Measurements from ENCODE around the gene NCAPD3. TPM values are rescaled to one million over a fixed set of nuclear protein-coding genes. Genes with fewer than 3 reads are reported as not detected.

Gene NCAPD3
- total and polyA plus RNA-seq, 4 donors: 3.9 to 14.0 (median 10.0) TPM

- H3K9me3 ChIP-seq (ENCODE audit: control insufficient read depth, low read length): no peaks in the 10 kb centered on the region
- no peaks in the 10 kb centered on the region for H3K27me3 ChIP-seq (ENCODE audit: control insufficient read depth in 1 of 2, insufficient read depth in 2 of 2, low read length in 1 of 2)
- DNase-seq (no peak), ATAC-seq (ENCODE audit: low FRiP score) (no peak)
- no peak overlapping the region for H3K27ac ChIP-seq (ENCODE audit: low read depth in 1 of 2, low read length in 2 of 2)
- WGBS, 2 donors: 93 to 94% methylated on average over 7 of the region's 7 CpGs
- H3K4me1 ChIP-seq (ENCODE audit: control insufficient read depth in 1 of 2, insufficient read depth in 2 of 2, low read length in 2 of 2): no peaks in the 10 kb centered on the region
- H3K36me3 ChIP-seq (ENCODE audit: control insufficient read depth in 1 of 2, insufficient read depth in 2 of 2, low read length in 1 of 2): peaks cover 0 to 7% of the 10 kb centered on the region in 2 donors
- intact Hi-C loops (cut with DNase I): no loop called here
- H3K4me3 ChIP-seq (ENCODE audit: low read length in 2 of 2): no peak overlapping the region
These were observed 13.2 kb upstream of the NCAPD3 start for GRCh38 chr11:134236834-134237556.

- Histone ChIP-seq H3K9me3 (ENCODE audit: control insufficient read depth, low read length) (no peaks in the 10 kb centered on the region), H3K4me3 (ENCODE audit: low read length in 2 of 2) (no peak overlapping the region), H3K4me1 (ENCODE audit: control insufficient read depth in 1 of 2, insufficient read depth in 2 of 2, low read length in 2 of 2) (no peaks in the 10 kb centered on the region), H3K27ac (ENCODE audit: low read depth in 1 of 2, low read length in 2 of 2) (no peak overlapping the region), H3K27me3 (ENCODE audit: control insufficient read depth in 1 of 2, insufficient read depth in 2 of 2, low read length in 1 of 2) (no peaks in the 10 kb centered on the region), H3K36me3 (ENCODE audit: control insufficient read depth in 1 of 2, insufficient read depth in 2 of 2, low read length in 1 of 2) (peaks cover 0 to 3% of the 10 kb centered on the region in 2 donors)
- ATAC-seq (ENCODE audit: low FRiP score) (no peak), DNase-seq (no peak)
- intact Hi-C loops (cut with DNase I): no loop called here
- 85 to 94% methylated on average over 3 of the region's 3 CpGs for WGBS, 2 donors
These were observed 11.6 kb upstream of the NCAPD3 start for GRCh38 chr11:134235399-134235798.

GRCh38 chr11:134233729-134234179 lies 10.0 kb upstream of the NCAPD3 start:
- Histone ChIP-seq H3K27ac (ENCODE audit: low read depth in 1 of 2, low read length in 2 of 2) (no peak overlapping the region), H3K4me1 (ENCODE audit: control insufficient read depth in 1 of 2, insufficient read depth in 2 of 2, low read length in 2 of 2) (no peaks in the 10 kb centered on the region), H3K27me3 (ENCODE audit: control insufficient read depth in 1 of 2, insufficient read depth in 2 of 2, low read length in 1 of 2) (no peaks in the 10 kb centered on the region), H3K4me3 (ENCODE audit: low read length in 2 of 2) (no peak overlapping the region), H3K9me3 (ENCODE audit: control insufficient read depth, low read length) (no peaks in the 10 kb centered on the region), H3K36me3 (ENCODE audit: control insufficient read depth in 1 of 2, insufficient read depth in 2 of 2, low read length in 1 of 2) (peaks cover 0 to 3% of the 10 kb centered on the region in 2 donors)
- DNase-seq (no peak), ATAC-seq (ENCODE audit: low FRiP score) (no peak)
- intact Hi-C loops (cut with DNase I): no loop called here
- WGBS, 2 donors: 57 to 61% methylated on average over 4 of the region's 4 CpGs

- Histone ChIP-seq H3K9me3 (ENCODE audit: control insufficient read depth, low read length) (no peaks in the 10 kb centered on the region), H3K4me3 (ENCODE audit: low read length in 2 of 2) (no peak overlapping the region), H3K27me3 (ENCODE audit: control insufficient read depth in 1 of 2, insufficient read depth in 2 of 2, low read length in 1 of 2) (no peaks in the 10 kb centered on the region), H3K27ac (ENCODE audit: low read depth in 1 of 2, low read length in 2 of 2) (no peak overlapping the region), H3K4me1 (ENCODE audit: control insufficient read depth in 1 of 2, insufficient read depth in 2 of 2, low read length in 2 of 2) (no peaks in the 10 kb centered on the region), H3K36me3 (ENCODE audit: control insufficient read depth in 1 of 2, insufficient read depth in 2 of 2, low read length in 1 of 2) (peaks cover 0 to 3% of the 10 kb centered on the region in 2 donors)
- 75 to 77% methylated on average over 10 of the region's 10 CpGs for WGBS, 2 donors
- intact Hi-C loops (cut with DNase I): no loop called here
- DNase-seq (no peak), ATAC-seq (ENCODE audit: low FRiP score) (no peak)
These were observed 8.3 kb upstream of the NCAPD3 start for GRCh38 chr11:134231958-134232659.

- WGBS, 2 donors: 56 to 76% methylated on average over 4 of the region's 4 CpGs
- Histone ChIP-seq H3K4me1 (ENCODE audit: control insufficient read depth in 1 of 2, insufficient read depth in 2 of 2, low read length in 2 of 2) (no peaks in the 10 kb centered on the region), H3K9me3 (ENCODE audit: control insufficient read depth, low read length) (no peaks in the 10 kb centered on the region), H3K27ac (ENCODE audit: low read depth in 1 of 2, low read length in 2 of 2) (no peak overlapping the region), H3K36me3 (ENCODE audit: control insufficient read depth in 1 of 2, insufficient read depth in 2 of 2, low read length in 1 of 2) (no peaks in the 10 kb centered on the region), H3K27me3 (ENCODE audit: control insufficient read depth in 1 of 2, insufficient read depth in 2 of 2, low read length in 1 of 2) (no peaks in the 10 kb centered on the region), H3K4me3 (ENCODE audit: low read length in 2 of 2) (no peak overlapping the region)
- intact Hi-C loops (cut with DNase I): no loop called here
- no peak for ATAC-seq (ENCODE audit: low FRiP score)
- no peak for DNase-seq
These were observed 6.6 kb upstream of the NCAPD3 start for GRCh38 chr11:134230339-134230738.

GRCh38 chr11:134229126-134229790 lies 5.5 kb upstream of the NCAPD3 start:
- no peak for ATAC-seq (ENCODE audit: low FRiP score)
- no peaks in the 10 kb centered on the region for H3K36me3 ChIP-seq (ENCODE audit: control insufficient read depth in 1 of 2, insufficient read depth in 2 of 2, low read length in 1 of 2)
- no peaks in the 10 kb centered on the region for H3K27me3 ChIP-seq (ENCODE audit: control insufficient read depth in 1 of 2, insufficient read depth in 2 of 2, low read length in 1 of 2)
- no peaks in the 10 kb centered on the region for H3K9me3 ChIP-seq (ENCODE audit: control insufficient read depth, low read length)
- no peak overlapping the region for H3K27ac ChIP-seq (ENCODE audit: low read depth in 1 of 2, low read length in 2 of 2)
- no peak for DNase-seq
- H3K4me1 ChIP-seq (ENCODE audit: control insufficient read depth in 1 of 2, insufficient read depth in 2 of 2, low read length in 2 of 2): no peaks in the 10 kb centered on the region
- WGBS, 2 donors: 82 to 83% methylated on average over 6 of the region's 6 CpGs
- intact Hi-C loops (cut with DNase I): loop anchor here in 1 of 2 donors (10.0 kb wide), 1 partner anchor 174 kb away; no protein-coding TSS in a partner anchor
- no peak overlapping the region for H3K4me3 ChIP-seq (ENCODE audit: low read length in 2 of 2)

GRCh38 chr11:134228625-134229024 lies 4.9 kb upstream of the NCAPD3 start:
- Histone ChIP-seq H3K27ac (ENCODE audit: low read depth in 1 of 2, low read length in 2 of 2) (no peak overlapping the region), H3K36me3 (ENCODE audit: control insufficient read depth in 1 of 2, insufficient read depth in 2 of 2, low read length in 1 of 2) (no peaks in the 10 kb centered on the region), H3K27me3 (ENCODE audit: control insufficient read depth in 1 of 2, insufficient read depth in 2 of 2, low read length in 1 of 2) (no peaks in the 10 kb centered on the region), H3K4me1 (ENCODE audit: control insufficient read depth in 1 of 2, insufficient read depth in 2 of 2, low read length in 2 of 2) (no peaks in the 10 kb centered on the region), H3K4me3 (ENCODE audit: low read length in 2 of 2) (no peak overlapping the region), H3K9me3 (ENCODE audit: control insufficient read depth, low read length) (no peaks in the 10 kb centered on the region)
- no peak for DNase-seq
- intact Hi-C loops (cut with DNase I): loop anchor here in 1 of 2 donors (10.0 kb wide), 1 partner anchor 174 kb away; no protein-coding TSS in a partner anchor
- no peak for ATAC-seq (ENCODE audit: low FRiP score)
- WGBS, 2 donors: 84 to 85% methylated on average over 6 of the region's 6 CpGs

GRCh38 chr11:134226806-134227325 lies 3.1 kb upstream of the NCAPD3 start:
- Histone ChIP-seq H3K4me3 (ENCODE audit: low read length in 2 of 2) (no peak overlapping the region), H3K9me3 (ENCODE audit: control insufficient read depth, low read length) (no peaks in the 10 kb centered on the region), H3K27ac (ENCODE audit: low read depth in 1 of 2, low read length in 2 of 2) (no peak overlapping the region), H3K36me3 (ENCODE audit: control insufficient read depth in 1 of 2, insufficient read depth in 2 of 2, low read length in 1 of 2) (no peaks in the 10 kb centered on the region), H3K27me3 (ENCODE audit: control insufficient read depth in 1 of 2, insufficient read depth in 2 of 2, low read length in 1 of 2) (no peaks in the 10 kb centered on the region), H3K4me1 (ENCODE audit: control insufficient read depth in 1 of 2, insufficient read depth in 2 of 2, low read length in 2 of 2) (peaks cover 0 to 5% of the 10 kb centered on the region in 2 donors)
- DNase-seq (no peak), ATAC-seq (ENCODE audit: low FRiP score) (no peak)
- 78 to 89% methylated on average over 5 of the region's 5 CpGs for WGBS, 2 donors
- intact Hi-C loops (cut with DNase I): loop anchor here in 1 of 2 donors (10.0 kb wide), 1 partner anchor 172 kb away; no protein-coding TSS in a partner anchor
